ENCODE results near the gene C4BPA. TPM values are rescaled to one million over a fixed set of nuclear protein-coding genes. Genes with fewer than 3 reads are reported as not detected.

Gene C4BPA
- total RNA-seq, 1 donor from 2014 or later = not detected

DNA sequence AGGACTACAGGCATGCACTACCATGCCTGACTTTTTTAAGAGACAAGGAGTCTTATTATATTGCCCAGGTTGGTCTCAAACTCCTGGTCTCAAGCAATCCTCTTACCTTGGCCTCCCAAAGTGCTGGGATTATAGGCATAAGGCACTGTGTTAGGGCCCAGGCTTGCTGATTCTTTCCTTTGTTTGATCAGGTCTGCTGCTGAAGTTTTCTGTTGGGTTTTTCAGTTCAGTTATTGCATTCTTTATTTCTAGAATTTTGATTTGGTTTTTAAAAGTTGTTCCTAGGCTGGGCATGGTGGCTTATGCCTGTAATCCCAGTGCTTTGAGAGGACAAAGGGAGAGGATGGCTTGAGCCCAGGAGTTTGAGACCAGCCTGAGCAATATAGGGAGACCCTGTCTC, 47.9 kb downstream of the C4BPA start:
- Histone ChIP-seq H2AFZ (ENCODE audit: low read depth, low read length) (no peak overlapping the region), H3K4me2 (ENCODE audit: low read length) (no peak overlapping the region), H3K9ac (ENCODE audit: low read length) (no peak overlapping the region), H3K79me2 (ENCODE audit: insufficient read depth, low read length) (no peaks in the 10 kb centered on the region), H4K20me1 (ENCODE audit: insufficient read depth, low read length) (no peaks in the 10 kb centered on the region), H3K27ac (ENCODE audit: low read depth, low read length) (no peak overlapping the region), H3K27me3 (ENCODE audit: insufficient read depth, low read length) (no peaks in the 10 kb centered on the region), H3K9me3 (ENCODE audit: insufficient read depth, low read depth, low read length) (no peaks in the 10 kb centered on the region), H3K36me3 (ENCODE audit: insufficient read depth, low read length) (no peaks in the 10 kb centered on the region), H3K4me3 (ENCODE audit: insufficient read depth, low read depth, low read length) (no peak overlapping the region), H3K4me1 (ENCODE audit: insufficient read depth, low read length) (no peaks in the 10 kb centered on the region)
- Mint-ChIP-seq H3K9me3 (ENCODE audit: unreplicated experiment) (peaks cover 8% of the 10 kb centered on the region), H3K36me3 (ENCODE audit: low read depth, unreplicated experiment) (no peaks in the 10 kb centered on the region), H3K27me3 (ENCODE audit: low read depth, unreplicated experiment) (no peaks in the 10 kb centered on the region), H3K27ac (ENCODE audit: unreplicated experiment) (no peak overlapping the region), H3K4me1 (ENCODE audit: low read depth, unreplicated experiment) (peaks cover 5% of the 10 kb centered on the region), H3K4me3 (ENCODE audit: unreplicated experiment) (no peak overlapping the region)
- FAIRE-seq = no peak
- TF ChIP-seq, protein P1, sequence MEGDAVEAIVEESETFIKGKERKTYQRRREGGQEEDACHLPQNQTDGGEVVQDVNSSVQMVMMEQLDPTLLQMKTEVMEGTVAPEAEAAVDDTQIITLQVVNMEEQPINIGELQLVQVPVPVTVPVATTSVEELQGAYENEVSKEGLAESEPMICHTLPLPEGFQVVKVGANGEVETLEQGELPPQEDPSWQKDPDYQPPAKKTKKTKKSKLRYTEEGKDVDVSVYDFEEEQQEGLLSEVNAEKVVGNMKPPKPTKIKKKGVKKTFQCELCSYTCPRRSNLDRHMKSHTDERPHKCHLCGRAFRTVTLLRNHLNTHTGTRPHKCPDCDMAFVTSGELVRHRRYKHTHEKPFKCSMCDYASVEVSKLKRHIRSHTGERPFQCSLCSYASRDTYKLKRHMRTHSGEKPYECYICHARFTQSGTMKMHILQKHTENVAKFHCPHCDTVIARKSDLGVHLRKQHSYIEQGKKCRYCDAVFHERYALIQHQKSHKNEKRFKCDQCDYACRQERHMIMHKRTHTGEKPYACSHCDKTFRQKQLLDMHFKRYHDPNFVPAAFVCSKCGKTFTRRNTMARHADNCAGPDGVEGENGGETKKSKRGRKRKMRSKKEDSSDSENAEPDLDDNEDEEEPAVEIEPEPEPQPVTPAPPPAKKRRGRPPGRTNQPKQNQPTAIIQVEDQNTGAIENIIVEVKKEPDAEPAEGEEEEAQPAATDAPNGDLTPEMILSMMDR (IDR thresholded peaks at IDR 0.05; ENCODE audit: insufficient read depth, low read depth, low read length) = no peak
- no peak for TF ChIP-seq EZH2 (IDR thresholded peaks at IDR 0.05; ENCODE audit: insufficient read depth, low read length)
- DNase-seq (ENCODE audit: low read depth) = no peak

DNA sequence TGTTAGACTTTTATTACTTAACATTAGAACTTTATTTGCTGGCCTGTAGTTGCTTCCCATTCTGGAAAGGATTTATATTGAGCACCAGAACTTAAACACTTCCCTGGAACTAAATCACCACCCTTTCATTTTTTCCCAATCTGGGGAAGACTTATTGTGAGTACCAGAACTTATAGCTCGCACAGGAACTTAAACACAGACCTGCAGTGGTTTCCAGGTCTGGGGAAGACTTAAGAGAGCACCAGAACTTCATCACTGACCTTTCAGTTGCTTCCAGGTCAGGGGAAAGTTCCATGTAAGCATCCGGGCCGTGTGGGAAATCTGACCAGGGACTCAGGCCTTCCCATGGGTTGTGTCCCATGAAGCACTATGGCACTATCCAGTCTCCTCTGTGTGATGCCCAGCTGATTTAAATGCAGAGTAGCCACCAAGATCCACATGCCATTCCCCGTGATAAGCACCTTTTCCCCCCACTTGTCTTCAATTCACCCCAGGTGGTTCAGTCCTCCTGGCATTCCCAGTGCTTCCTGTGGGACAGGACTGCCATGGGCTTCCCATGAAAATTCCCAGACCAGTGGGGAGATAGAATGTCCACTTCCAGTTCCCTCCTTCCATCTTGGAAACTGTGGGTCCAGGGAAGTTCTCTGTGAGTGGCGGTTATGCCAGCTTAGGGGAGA, 48.9 kb downstream of the C4BPA start:
- Histone ChIP-seq H3K27me3 (ENCODE audit: insufficient read depth, low read length) (no peaks in the 10 kb centered on the region), H2AFZ (ENCODE audit: low read depth, low read length) (no peak overlapping the region), H3K9me3 (ENCODE audit: insufficient read depth, low read depth, low read length) (peaks cover 2% of the 10 kb centered on the region), H3K79me2 (ENCODE audit: insufficient read depth, low read length) (no peaks in the 10 kb centered on the region), H3K4me3 (ENCODE audit: insufficient read depth, low read depth, low read length) (no peak overlapping the region), H3K4me2 (ENCODE audit: low read length) (no peak overlapping the region), H3K36me3 (ENCODE audit: insufficient read depth, low read length) (no peaks in the 10 kb centered on the region), H3K4me1 (ENCODE audit: insufficient read depth, low read length) (no peaks in the 10 kb centered on the region), H4K20me1 (ENCODE audit: insufficient read depth, low read length) (no peaks in the 10 kb centered on the region), H3K9ac (ENCODE audit: low read length) (no peak overlapping the region), H3K27ac (ENCODE audit: low read depth, low read length) (no peak overlapping the region)
- Mint-ChIP-seq H3K36me3 (ENCODE audit: low read depth, unreplicated experiment) (no peaks in the 10 kb centered on the region), H3K27ac (ENCODE audit: unreplicated experiment) (no peak overlapping the region), H3K9me3 (ENCODE audit: unreplicated experiment) (peaks cover 8% of the 10 kb centered on the region), H3K4me1 (ENCODE audit: low read depth, unreplicated experiment) (peaks cover 5% of the 10 kb centered on the region), H3K4me3 (ENCODE audit: unreplicated experiment) (no peak overlapping the region), H3K27me3 (ENCODE audit: low read depth, unreplicated experiment) (no peaks in the 10 kb centered on the region)
- FAIRE-seq = no peak
- DNase-seq (ENCODE audit: low read depth) = no peak
- TF ChIP-seq, protein P1 (IDR thresholded peaks at IDR 0.05; ENCODE audit: insufficient read depth, low read depth, low read length) = no peak
- TF ChIP-seq EZH2 (IDR thresholded peaks at IDR 0.05; ENCODE audit: insufficient read depth, low read length) = no peak

DNA sequence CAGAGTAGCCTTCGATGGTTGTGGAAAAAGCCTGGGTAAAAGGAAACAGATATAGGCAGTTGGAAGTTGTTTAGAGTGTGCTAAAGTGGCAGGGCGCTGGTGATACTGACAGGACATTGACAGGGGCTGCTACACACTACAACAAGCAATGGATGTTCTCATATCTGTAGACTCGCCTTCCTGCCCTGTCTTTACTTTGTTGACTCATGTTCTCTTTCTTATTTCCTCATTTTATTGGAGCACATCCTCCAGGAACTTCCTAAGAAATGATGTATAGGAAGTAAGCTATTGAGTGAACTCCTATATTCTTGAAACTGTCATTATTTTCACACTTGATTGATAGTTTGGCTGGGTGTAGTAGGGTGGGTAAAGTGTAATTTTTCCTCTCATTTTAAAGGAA, 51.0 kb downstream of the C4BPA start:
- FAIRE-seq = no peak
- H3K27ac Mint-ChIP-seq (ENCODE audit: unreplicated experiment) = no peak overlapping the region
- H3K36me3 Mint-ChIP-seq (ENCODE audit: low read depth, unreplicated experiment) = no peaks in the 10 kb centered on the region

More for the DNA sequence above, 51.0 kb downstream of the C4BPA start:
- no peaks in the 10 kb centered on the region for H3K36me3 ChIP-seq (ENCODE audit: insufficient read depth, low read length)
- TF ChIP-seq EZH2 (IDR thresholded peaks at IDR 0.05; ENCODE audit: insufficient read depth, low read length) = no peak
- TF ChIP-seq, protein P1 (IDR thresholded peaks at IDR 0.05; ENCODE audit: insufficient read depth, low read depth, low read length) = no peak
- no peak overlapping the region for H2AFZ ChIP-seq (ENCODE audit: low read depth, low read length)
- peaks cover 2% of the 10 kb centered on the region for H3K9me3 ChIP-seq (ENCODE audit: insufficient read depth, low read depth, low read length)
- H3K27me3 Mint-ChIP-seq (ENCODE audit: low read depth, unreplicated experiment) = no peaks in the 10 kb centered on the region
- H3K4me1 Mint-ChIP-seq (ENCODE audit: low read depth, unreplicated experiment) = peaks cover 5% of the 10 kb centered on the region
- no peak for DNase-seq (ENCODE audit: low read depth)
- no peak overlapping the region for H3K4me3 Mint-ChIP-seq (ENCODE audit: unreplicated experiment)
- no peak overlapping the region for H3K4me3 ChIP-seq (ENCODE audit: insufficient read depth, low read depth, low read length)
- no peaks in the 10 kb centered on the region for H3K27me3 ChIP-seq (ENCODE audit: insufficient read depth, low read length)
- H4K20me1 ChIP-seq (ENCODE audit: insufficient read depth, low read length) = no peaks in the 10 kb centered on the region
- H3K4me2 ChIP-seq (ENCODE audit: low read length) = no peak overlapping the region
- H3K9ac ChIP-seq (ENCODE audit: low read length) = no peak overlapping the region
- no peak overlapping the region for H3K27ac ChIP-seq (ENCODE audit: low read depth, low read length)
- no peaks in the 10 kb centered on the region for H3K4me1 ChIP-seq (ENCODE audit: insufficient read depth, low read length)
- H3K79me2 ChIP-seq (ENCODE audit: insufficient read depth, low read length) = no peaks in the 10 kb centered on the region
- peaks cover 8% of the 10 kb centered on the region for H3K9me3 Mint-ChIP-seq (ENCODE audit: unreplicated experiment)

Measured in astrocyte (in vitro differentiated cells and primary cell).